K562 (cell line): Measurements from ENCODE around the gene KIF3A. TPM values are rescaled to one million over a fixed set of nuclear protein-coding genes. Genes with fewer than 3 reads are reported as not detected.
A peak's percentile ranks its signal among the peaks of the same experiment; 100 is the strongest.

Experiments used
- BACH1 ChIP-seq: fragments of 200-800 bp; sonication (Bioruptor generic); IDR thresholded peaks from 2 replicates; pipeline ENCODE4 v1.6.1; 2016; ENCODE audit warnings: missing genetic modification characterization, missing compliant biosample characterization
- CBX1 ChIP-seq: sonication (generic); IDR thresholded peaks from 2 replicates; pipeline ENCODE4 v1.6.1; 2016; ENCODE audit warnings: antibody characterized with exemption, low read depth, mild to moderate bottlenecking
- DNMT1 ChIP-seq: fragments of 450-650 bp; IDR thresholded peaks from 2 replicates; pipeline ENCODE4 v1.6.1; 2016; ENCODE audit warnings: antibody characterized with exemption, mild to moderate bottlenecking
- ERF ChIP-seq: fragments of 450-650 bp; formaldehyde crosslinking; IDR thresholded peaks from 2 replicates; pipeline ENCODE4 v1.4.0; 2020; ENCODE audit warnings: mild to moderate bottlenecking, mixed read lengths
- FOXM1 ChIP-seq, 2 experiments: fragments of 450-650 bp in 1 of 2; sonication (generic) in 1 of 2; formaldehyde crosslinking in 1 of 2; IDR thresholded peaks; 2 replicates each; pipeline versions ENCODE4 v1.6.1 to v1.9.0; 2017 to 2022; ENCODE audit warnings: low read depth in 2 of 2, mild to moderate bottlenecking in 2 of 2, missing genetic modification reagents in 1 of 2, moderate library complexity in 1 of 2
- KAT8 ChIP-seq: fragments of 450-650 bp; IDR thresholded peaks from 2 replicates; pipeline ENCODE4 v1.6.1; 2016; ENCODE audit warnings: low read depth, mild to moderate bottlenecking
- MIER1 ChIP-seq: fragments of 450-650 bp; IDR thresholded peaks from 2 replicates; pipeline ENCODE4 v1.6.1; 2016; ENCODE audit warnings: antibody characterized with exemption, mild to moderate bottlenecking, low read depth
- MTA1 ChIP-seq: fragments of 450-650 bp; IDR thresholded peaks from 2 replicates; pipeline ENCODE4 v1.6.1; 2017; ENCODE audit warnings: borderline replicate concordance
- POLR2A ChIP-seq: fragments of 450-650 bp; conservative IDR thresholded peaks from 2 replicates; pipeline ENCODE4 v1.6.1; 2016
- POLR2AphosphoS5 ChIP-seq: IDR thresholded peaks from 2 replicates; pipeline ENCODE4 v1.6.1; 2011; ENCODE audit warnings: mild to moderate bottlenecking, low read depth, low read length, moderate library complexity; ENCODE audit not compliant: control insufficient read depth, insufficient read depth
- RBM14 ChIP-seq: fragments of 200-400 bp; formaldehyde crosslinking; IDR thresholded peaks from 2 replicates; pipeline ENCODE4 v1.6.1; 2018; ENCODE audit warnings: low read depth, mild to moderate bottlenecking, low read length, moderate library complexity, borderline replicate concordance; ENCODE audit not compliant: insufficient read depth
- RBM22 ChIP-seq: fragments of 200-400 bp; formaldehyde crosslinking; IDR thresholded peaks from 2 replicates; pipeline ENCODE4 v1.6.1; 2018; ENCODE audit warnings: low read length, low read depth; ENCODE audit not compliant: poor library complexity, severe bottlenecking
- SMARCA5 ChIP-seq: fragments of 450-650 bp; IDR thresholded peaks from 2 replicates; pipeline ENCODE4 v1.6.1; 2016
- SP1 ChIP-seq: sonication (generic); formaldehyde crosslinking; IDR thresholded peaks from 2 replicates; pipeline ENCODE4 v1.8.1; 2022; ENCODE audit warnings: mild to moderate bottlenecking, missing genetic modification reagents
- U2AF2 ChIP-seq: fragments of 200-400 bp; formaldehyde crosslinking; optimal IDR thresholded peaks from 2 replicates; pipeline ENCODE3; 2017; ENCODE audit warnings: low read depth, mild to moderate bottlenecking, low read length
- ZBTB5 ChIP-seq: fragments of 450-650 bp; IDR thresholded peaks from 2 replicates; pipeline ENCODE4 v1.6.1; 2017; ENCODE audit warnings: antibody characterized with exemption
- ZNF212 ChIP-seq: fragments of 450-650 bp; formaldehyde crosslinking; IDR thresholded peaks from 2 replicates; pipeline ENCODE4 v1.4.0; 2020; ENCODE audit warnings: mild to moderate bottlenecking
- ZNF518B ChIP-seq: fragments of 250-450 bp; sonication (Bioruptor Pico); IDR thresholded peaks from 2 replicates; pipeline ENCODE4 v1.5.0; 2021; ENCODE audit warnings: mild to moderate bottlenecking, moderate library complexity
- polyA plus RNA-seq, 8 experiments: library from polyadenylated mRNA; depleted of rRNA in 4 of 8; stranded (reverse) in 5 of 8; unstranded in 3 of 8; fragments of >200 nt; fragmentation: Nextera tagmentation in 2 of 8; fragmentation: Illumina TruSeq in 1 of 8; extraction: Ambion mirVana in 2 of 8; extraction: Trizol in 1 of 8; gene quantifications; 2 replicates each; pipeline versions ENCODE4 v1.2.1 to v1.2.3, GENCODE V29; 2011 to 2014; ENCODE audit warnings: inconsistent platforms in 1 of 8, missing spikeins in 1 of 8
- total RNA-seq, 7 experiments: library from RNA; depleted of rRNA in 6 of 7; stranded (reverse); fragments of >200 nt in 6 of 7; fragmentation: Illumina TruSeq in 2 of 7; extraction: Trizol in 2 of 7; gene quantifications; 2 replicates each; pipeline versions ENCODE4 v1.2.1 to v1.2.3, GENCODE V29; 2011 to 2021; ENCODE audit warnings: low replicate concordance in 1 of 7
- TF ChIP-seq, protein P1 (sequence below): fragments of 250-450 bp; sonication (Bioruptor Pico); IDR thresholded peaks from 2 replicates; pipeline ENCODE4 v1.4.0; 2020; ENCODE audit warnings: mild to moderate bottlenecking, moderate library complexity

KIF3A gene
- total and polyA plus RNA-seq, 9 of the 15 experiments (the other 6 are each of a cell fraction or from before 2014, with no cell fraction given): 1.5 to 7.8 (median 6.0) TPM

- TF ChIP-seq RBM14 (no peak), POLR2AphosphoS5 (no peak; the same call in 1 of the 2 replicates), KAT8 (no peak), FOXM1 (IDR thresholded peaks at IDR 0.05; ENCODE audit: low read depth) (no peak), FOXM1 (CRISPR knock-in tag; IDR thresholded peaks at IDR 0.05; ENCODE audit: low read depth) (no peak), BACH1 (tag) (peak; percentile 82), MIER1 (no peak), CBX1 (no peak), ZNF518B (no peak), DNMT1 (no peak), ERF (no peak), MTA1 (peak; percentile 29; the same call in 1 of the 2 replicates), SMARCA5 (no peak), POLR2A (no peak), RBM22 (no peak), U2AF2 (no peak), ZBTB5 (no peak; the same call in 1 of the 2 replicates), ZNF212 (CRISPR knock-in tag) (no peak), SP1 (CRISPR knock-in tag) (no peak)
- TF ChIP-seq, protein P1, sequence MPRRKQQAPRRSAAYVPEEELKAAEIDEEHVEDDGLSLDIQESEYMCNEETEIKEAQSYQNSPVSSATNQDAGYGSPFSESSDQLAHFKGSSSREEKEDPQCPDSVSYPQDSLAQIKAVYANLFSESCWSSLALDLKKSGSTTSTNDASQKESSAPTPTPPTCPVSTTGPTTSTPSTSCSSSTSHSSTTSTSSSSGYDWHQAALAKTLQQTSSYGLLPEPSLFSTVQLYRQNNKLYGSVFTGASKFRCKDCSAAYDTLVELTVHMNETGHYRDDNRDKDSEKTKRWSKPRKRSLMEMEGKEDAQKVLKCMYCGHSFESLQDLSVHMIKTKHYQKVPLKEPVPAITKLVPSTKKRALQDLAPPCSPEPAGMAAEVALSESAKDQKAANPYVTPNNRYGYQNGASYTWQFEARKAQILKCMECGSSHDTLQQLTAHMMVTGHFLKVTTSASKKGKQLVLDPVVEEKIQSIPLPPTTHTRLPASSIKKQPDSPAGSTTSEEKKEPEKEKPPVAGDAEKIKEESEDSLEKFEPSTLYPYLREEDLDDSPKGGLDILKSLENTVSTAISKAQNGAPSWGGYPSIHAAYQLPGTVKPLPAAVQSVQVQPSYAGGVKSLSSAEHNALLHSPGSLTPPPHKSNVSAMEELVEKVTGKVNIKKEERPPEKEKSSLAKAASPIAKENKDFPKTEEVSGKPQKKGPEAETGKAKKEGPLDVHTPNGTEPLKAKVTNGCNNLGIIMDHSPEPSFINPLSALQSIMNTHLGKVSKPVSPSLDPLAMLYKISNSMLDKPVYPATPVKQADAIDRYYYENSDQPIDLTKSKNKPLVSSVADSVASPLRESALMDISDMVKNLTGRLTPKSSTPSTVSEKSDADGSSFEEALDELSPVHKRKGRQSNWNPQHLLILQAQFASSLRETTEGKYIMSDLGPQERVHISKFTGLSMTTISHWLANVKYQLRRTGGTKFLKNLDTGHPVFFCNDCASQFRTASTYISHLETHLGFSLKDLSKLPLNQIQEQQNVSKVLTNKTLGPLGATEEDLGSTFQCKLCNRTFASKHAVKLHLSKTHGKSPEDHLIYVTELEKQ: 0 out of 2 replicates have a peak, but pooled peaks have one; percentile 45
Observed at GRCh38 chr5:132663771-132664695, 73.3 kb downstream of the KIF3A start (continued).
